WTC11 (cell line): ENCODE data around the gene PIP4K2C. TPM values are rescaled to one million over a fixed set of nuclear protein-coding genes. Genes with fewer than 3 reads are reported as not detected.
A peak's percentile ranks its signal among the peaks of the same experiment; 100 is the strongest.

Experiments used
- ATAC-seq: fragments of 200-7000 bp; cut with Tn5 transposase; 2 replicates; pipeline ENCODE4 v1.10.0; 2021; ENCODE audit warnings: mild to moderate bottlenecking, moderate library complexity
- CTCF ChIA-PET: fragments of 300-600 bp; sonication (Branson Sonifier 250); formaldehyde crosslinking; loops from one replicate; lab custom pipeline; 2021; ENCODE audit warnings: antibody characterized with exemption; lab: Charles Lee
- POLR2A ChIA-PET: fragments of 350-600 bp; sonication (Branson Sonifier 250); formaldehyde crosslinking; loops from one replicate; lab custom pipeline; 2021; ENCODE audit warnings: antibody characterized with exemption; lab: Charles Lee
- DNase-seq: peaks from one replicate; pipeline ENCODE4 v3.0.0; 2021; ENCODE audit warnings: low spot score
- H3K27ac Mint-ChIP-seq: 2 replicates; pipeline ENCODE4 v1.8.0; 2021; ENCODE audit warnings: mixed read lengths
- H3K27me3 Mint-ChIP-seq: 2 replicates; pipeline ENCODE4 v1.8.0; 2021; ENCODE audit warnings: low read depth, mild to moderate bottlenecking, moderate library complexity, mixed read lengths
- H3K36me3 Mint-ChIP-seq: 2 replicates; pipeline ENCODE4 v1.8.0; 2021; ENCODE audit warnings: mixed read lengths
- H3K4me1 Mint-ChIP-seq: 2 replicates; pipeline ENCODE4 v1.8.0; 2022; ENCODE audit warnings: mixed read lengths
- H3K4me3 Mint-ChIP-seq: 2 replicates; pipeline ENCODE4 v1.8.0; 2021; ENCODE audit warnings: mild to moderate bottlenecking, moderate library complexity, mixed read lengths
- H3K9me3 Mint-ChIP-seq: 2 replicates; pipeline ENCODE4 v1.8.0; 2021; ENCODE audit warnings: mixed read lengths
- AFF4 ChIP-seq: sonication (generic); formaldehyde crosslinking; IDR thresholded peaks from 2 replicates; pipeline ENCODE4 v1.8.1; 2023; ENCODE audit warnings: mild to moderate bottlenecking, missing genetic modification reagents, borderline replicate concordance
- EMX1 ChIP-seq: fragments of 250-450 bp; sonication (Bioruptor Pico); IDR thresholded peaks from 2 replicates; pipeline ENCODE4 v1.8.0; 2021; ENCODE audit warnings: mild to moderate bottlenecking
- ESRRA ChIP-seq: sonication (generic); formaldehyde crosslinking; IDR thresholded peaks from 2 replicates; pipeline ENCODE4 v1.8.1; 2022; ENCODE audit warnings: mild to moderate bottlenecking, missing genetic modification reagents, borderline replicate concordance
- FOXK1 ChIP-seq: sonication (generic); formaldehyde crosslinking; IDR thresholded peaks from 2 replicates; pipeline ENCODE4 v1.8.0; 2022; ENCODE audit warnings: mild to moderate bottlenecking, moderate library complexity, missing genetic modification reagents
- GABPB1 ChIP-seq: sonication (generic); formaldehyde crosslinking; IDR thresholded peaks from 2 replicates; pipeline ENCODE4 v1.8.1; 2023; ENCODE audit warnings: mild to moderate bottlenecking, missing genetic modification reagents
- NFE2L1 ChIP-seq: sonication (generic); formaldehyde crosslinking; IDR thresholded peaks from 2 replicates; pipeline ENCODE4 v1.8.1; 2023; ENCODE audit warnings: missing genetic modification reagents
- NR2C2 ChIP-seq: sonication (generic); formaldehyde crosslinking; IDR thresholded peaks from 2 replicates; pipeline ENCODE4 v1.8.0; 2022; ENCODE audit warnings: mild to moderate bottlenecking, missing genetic modification reagents
- TEAD1 ChIP-seq: sonication (generic); formaldehyde crosslinking; IDR thresholded peaks from 2 replicates; pipeline ENCODE4 v1.8.0; 2022; ENCODE audit warnings: mild to moderate bottlenecking, missing genetic modification reagents
- ZBTB43 ChIP-seq: sonication (generic); formaldehyde crosslinking; IDR thresholded peaks from 2 replicates; pipeline ENCODE4 v1.8.1; 2023; ENCODE audit warnings: mild to moderate bottlenecking, missing genetic modification reagents
- ZNF121 ChIP-seq: sonication (generic); formaldehyde crosslinking; IDR thresholded peaks from 2 replicates; pipeline ENCODE4 v1.8.0; 2023; ENCODE audit warnings: missing genetic modification reagents
- ZNF416 ChIP-seq: fragments of 250-450 bp; sonication (Bioruptor Pico); IDR thresholded peaks from 2 replicates; pipeline ENCODE4 v1.9.0; 2021; ENCODE audit warnings: mild to moderate bottlenecking, inconsistent platforms
- total RNA-seq: library from RNA; stranded (reverse); gene quantifications from 3 replicates; pipeline ENCODE4 v1.2.3, GENCODE V29; 2021
- TF ChIP-seq, protein P1 (sequence below): sonication (generic); formaldehyde crosslinking; IDR thresholded peaks from 2 replicates; pipeline ENCODE4 v1.8.1; 2022; ENCODE audit warnings: low read depth, missing genetic modification reagents, borderline replicate concordance
- TF ChIP-seq, protein P2 (sequence below): fragments of 200-600 bp; IDR thresholded peaks from 2 replicates; pipeline ENCODE4 v1.8.0; 2022; ENCODE audit warnings: antibody characterized with exemption
- TF ChIP-seq, protein P3 (sequence below): sonication (generic); formaldehyde crosslinking; IDR thresholded peaks from 2 replicates; pipeline ENCODE4 v1.8.0; 2023; ENCODE audit warnings: missing genetic modification reagents
- TF ChIP-seq, protein P4 (sequence below): sonication (generic); formaldehyde crosslinking; IDR thresholded peaks from 2 replicates; pipeline ENCODE4 v1.8.1; 2022; ENCODE audit warnings: mild to moderate bottlenecking, missing genetic modification reagents, moderate library complexity, borderline replicate concordance
- TF ChIP-seq, protein P5 (sequence below): sonication (generic); formaldehyde crosslinking; IDR thresholded peaks from 2 replicates; pipeline ENCODE4 v1.8.0; 2022; ENCODE audit warnings: mild to moderate bottlenecking, missing genetic modification reagents

PIP4K2C gene
- total RNA-seq, 1 experiment from 2014 or later = 25.4 TPM

DNA sequence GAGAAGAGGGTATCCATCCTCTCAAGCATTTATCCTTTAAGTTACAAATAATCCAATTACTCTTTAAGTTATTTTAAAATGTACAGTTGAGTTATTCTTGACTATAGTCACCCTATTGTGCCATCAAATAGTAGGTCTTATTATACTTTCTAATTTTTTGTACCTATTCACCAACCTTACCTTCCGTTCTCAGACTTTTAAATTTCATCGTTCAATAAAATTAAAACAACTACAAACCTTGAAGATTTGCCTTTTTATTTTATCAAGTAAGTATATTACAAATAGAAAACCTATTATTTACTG, 43.0 kb upstream of the PIP4K2C start (continued):
- TF ChIP-seq, protein P1, sequence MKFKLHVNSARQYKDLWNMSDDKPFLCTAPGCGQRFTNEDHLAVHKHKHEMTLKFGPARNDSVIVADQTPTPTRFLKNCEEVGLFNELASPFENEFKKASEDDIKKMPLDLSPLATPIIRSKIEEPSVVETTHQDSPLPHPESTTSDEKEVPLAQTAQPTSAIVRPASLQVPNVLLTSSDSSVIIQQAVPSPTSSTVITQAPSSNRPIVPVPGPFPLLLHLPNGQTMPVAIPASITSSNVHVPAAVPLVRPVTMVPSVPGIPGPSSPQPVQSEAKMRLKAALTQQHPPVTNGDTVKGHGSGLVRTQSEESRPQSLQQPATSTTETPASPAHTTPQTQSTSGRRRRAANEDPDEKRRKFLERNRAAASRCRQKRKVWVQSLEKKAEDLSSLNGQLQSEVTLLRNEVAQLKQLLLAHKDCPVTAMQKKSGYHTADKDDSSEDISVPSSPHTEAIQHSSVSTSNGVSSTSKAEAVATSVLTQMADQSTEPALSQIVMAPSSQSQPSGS (CRISPR knock-in tag) = no peak

- Mint-ChIP-seq H3K4me1 (peaks cover 49% of the 10 kb centered on the region), H3K27ac (no peak overlapping the region), H3K27me3 (peaks cover 24% of the 10 kb centered on the region), H3K4me3 (peak overlapping the region; percentile 79; the same call in 1 of the 2 replicates), H3K9me3 (no peaks in the 10 kb centered on the region), H3K36me3 (0 out of 2 replicates have a peak, but pooled peaks cover 2% of the 10 kb centered on the region)
- POLR2A ChIA-PET = no interaction called here
- no peak for ATAC-seq
- DNase-seq = no peak
- CTCF ChIA-PET = no interaction called here
- TF ChIP-seq, protein P2, sequence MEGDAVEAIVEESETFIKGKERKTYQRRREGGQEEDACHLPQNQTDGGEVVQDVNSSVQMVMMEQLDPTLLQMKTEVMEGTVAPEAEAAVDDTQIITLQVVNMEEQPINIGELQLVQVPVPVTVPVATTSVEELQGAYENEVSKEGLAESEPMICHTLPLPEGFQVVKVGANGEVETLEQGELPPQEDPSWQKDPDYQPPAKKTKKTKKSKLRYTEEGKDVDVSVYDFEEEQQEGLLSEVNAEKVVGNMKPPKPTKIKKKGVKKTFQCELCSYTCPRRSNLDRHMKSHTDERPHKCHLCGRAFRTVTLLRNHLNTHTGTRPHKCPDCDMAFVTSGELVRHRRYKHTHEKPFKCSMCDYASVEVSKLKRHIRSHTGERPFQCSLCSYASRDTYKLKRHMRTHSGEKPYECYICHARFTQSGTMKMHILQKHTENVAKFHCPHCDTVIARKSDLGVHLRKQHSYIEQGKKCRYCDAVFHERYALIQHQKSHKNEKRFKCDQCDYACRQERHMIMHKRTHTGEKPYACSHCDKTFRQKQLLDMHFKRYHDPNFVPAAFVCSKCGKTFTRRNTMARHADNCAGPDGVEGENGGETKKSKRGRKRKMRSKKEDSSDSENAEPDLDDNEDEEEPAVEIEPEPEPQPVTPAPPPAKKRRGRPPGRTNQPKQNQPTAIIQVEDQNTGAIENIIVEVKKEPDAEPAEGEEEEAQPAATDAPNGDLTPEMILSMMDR = no peak
- no peak for TF ChIP-seq EMX1 (CRISPR knock-in tag)
- TF ChIP-seq, protein P3, sequence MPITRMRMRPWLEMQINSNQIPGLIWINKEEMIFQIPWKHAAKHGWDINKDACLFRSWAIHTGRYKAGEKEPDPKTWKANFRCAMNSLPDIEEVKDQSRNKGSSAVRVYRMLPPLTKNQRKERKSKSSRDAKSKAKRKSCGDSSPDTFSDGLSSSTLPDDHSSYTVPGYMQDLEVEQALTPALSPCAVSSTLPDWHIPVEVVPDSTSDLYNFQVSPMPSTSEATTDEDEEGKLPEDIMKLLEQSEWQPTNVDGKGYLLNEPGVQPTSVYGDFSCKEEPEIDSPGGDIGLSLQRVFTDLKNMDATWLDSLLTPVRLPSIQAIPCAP (CRISPR knock-in tag) = no peak
- TF ChIP-seq GABPB1 = no peak
- TF ChIP-seq AFF4 (CRISPR knock-in tag) = no peak
- TF ChIP-seq NR2C2 (CRISPR knock-in tag) = no peak
- TF ChIP-seq FOXK1 = no peak
- TF ChIP-seq, protein P4, sequence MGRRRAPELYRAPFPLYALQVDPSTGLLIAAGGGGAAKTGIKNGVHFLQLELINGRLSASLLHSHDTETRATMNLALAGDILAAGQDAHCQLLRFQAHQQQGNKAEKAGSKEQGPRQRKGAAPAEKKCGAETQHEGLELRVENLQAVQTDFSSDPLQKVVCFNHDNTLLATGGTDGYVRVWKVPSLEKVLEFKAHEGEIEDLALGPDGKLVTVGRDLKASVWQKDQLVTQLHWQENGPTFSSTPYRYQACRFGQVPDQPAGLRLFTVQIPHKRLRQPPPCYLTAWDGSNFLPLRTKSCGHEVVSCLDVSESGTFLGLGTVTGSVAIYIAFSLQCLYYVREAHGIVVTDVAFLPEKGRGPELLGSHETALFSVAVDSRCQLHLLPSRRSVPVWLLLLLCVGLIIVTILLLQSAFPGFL (CRISPR knock-in tag) = no peak
- TF ChIP-seq TEAD1 = no peak
- TF ChIP-seq ZNF416 (CRISPR knock-in tag) = no peak
- TF ChIP-seq ZBTB43 (CRISPR knock-in tag) = no peak
- no peak for TF ChIP-seq NFE2L1 (CRISPR knock-in tag)
- no peak for TF ChIP-seq ESRRA (CRISPR knock-in tag)
- TF ChIP-seq, protein P5, sequence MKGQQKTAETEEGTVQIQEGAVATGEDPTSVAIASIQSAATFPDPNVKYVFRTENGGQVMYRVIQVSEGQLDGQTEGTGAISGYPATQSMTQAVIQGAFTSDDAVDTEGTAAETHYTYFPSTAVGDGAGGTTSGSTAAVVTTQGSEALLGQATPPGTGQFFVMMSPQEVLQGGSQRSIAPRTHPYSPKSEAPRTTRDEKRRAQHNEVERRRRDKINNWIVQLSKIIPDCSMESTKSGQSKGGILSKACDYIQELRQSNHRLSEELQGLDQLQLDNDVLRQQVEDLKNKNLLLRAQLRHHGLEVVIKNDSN (CRISPR knock-in tag) = no peak
- TF ChIP-seq ZNF121 (CRISPR knock-in tag) = no peak
Measured at GRCh38 chr12:57548488-57548887, 42.5 kb upstream of the PIP4K2C start.
